GM21717 (cell line): Measurements from ENCODE around the gene APBA2.
"Not testable (repeated sequence)": the region's sequence is repeated elsewhere in the genome, so short reads cannot be mapped to it uniquely, and the experiment has no call there.

ENCODE experiments used
- ATAC-seq: cut with Tn5 transposase; IDR thresholded peaks from one replicate; pipeline ENCODE4 v1.9.1; 2021; ENCODE audit warnings: mild to moderate bottlenecking, moderate library complexity; ENCODE audit not compliant: unreplicated experiment

The APBA2 gene

GRCh38 chr15:29142129-29142747 is 256.5 kb downstream of the APBA2 start:
- ATAC-seq, result no peak

GRCh38 chr15:29143293-29143692 is 257.5 kb downstream of the APBA2 start:
- no peak for ATAC-seq

- ATAC-seq, result no peak
These were observed 258.3 kb downstream of the APBA2 start for GRCh38 chr15:29143909-29144635.

GRCh38 chr15:29149738-29150075 is 263.9 kb downstream of the APBA2 start:
- ATAC-seq, result no peak

GRCh38 chr15:29150515-29151483 is 265.0 kb downstream of the APBA2 start:
- ATAC-seq, result no peak

GRCh38 chr15:29151484-29151857 is 265.7 kb downstream of the APBA2 start:
- no peak for ATAC-seq

- no peak for ATAC-seq
These were observed 270.7 kb downstream of the APBA2 start for GRCh38 chr15:29156521-29156920.

- ATAC-seq, result no peak
These were observed 274.1 kb downstream of the APBA2 start for GRCh38 chr15:29159771-29160455.

GRCh38 chr15:29162411-29162810 is 276.6 kb downstream of the APBA2 start:
- ATAC-seq, result no peak

GRCh38 chr15:29167122-29167521 is 281.3 kb downstream of the APBA2 start:
- not testable (repeated sequence) for ATAC-seq
